DOHH2 (cell line): Measurements from ENCODE around the gene ANKRD2.

Source experiments
- H3F3A ChIP-seq: fragments of 200-600 bp; sonication (generic), shearing (Covaris generic); 2 replicates; pipeline ENCODE4 v1.6.0; 2016; ENCODE audit warnings: antibody characterized with exemption, mild to moderate bottlenecking; ENCODE audit not compliant: control insufficient read depth, insufficient read depth
- H3K27ac ChIP-seq: fragments of 200-600 bp; sonication (generic); 2 replicates; pipeline ENCODE4 v1.5.1; 2014; ENCODE audit warnings: low read depth, mild to moderate bottlenecking, low read length, moderate library complexity
- H3K27me3 ChIP-seq: fragments of 200-600 bp; sonication (generic); 2 replicates; pipeline ENCODE4 v1.6.1; 2014; ENCODE audit warnings: mild to moderate bottlenecking, low read length, mixed read lengths; ENCODE audit not compliant: control insufficient read depth
- H3K36me3 ChIP-seq: fragments of 200-600 bp; sonication (generic); 2 replicates; pipeline ENCODE4 v1.6.1; 2014; ENCODE audit warnings: mild to moderate bottlenecking, low read length, moderate library complexity, mixed read lengths; ENCODE audit not compliant: control insufficient read depth
- H3K4me1 ChIP-seq: fragments of 200-600 bp; sonication (generic); 2 replicates; pipeline ENCODE4 v1.6.1; 2014; ENCODE audit warnings: mild to moderate bottlenecking, low read length, mixed read lengths; ENCODE audit not compliant: control insufficient read depth
- H3K4me2 ChIP-seq: fragments of 200-600 bp; sonication (generic); 2 replicates; pipeline ENCODE4 v1.6.0; 2014; ENCODE audit warnings: mild to moderate bottlenecking, low read length, moderate library complexity
- H3K4me3 ChIP-seq: fragments of 200-600 bp; sonication (generic); 2 replicates; pipeline ENCODE4 v1.5.1; 2014; ENCODE audit warnings: mild to moderate bottlenecking, low read length, mixed read lengths
- H3K79me2 ChIP-seq: fragments of 200-600 bp; sonication (generic); 2 replicates; pipeline ENCODE4 v1.6.1; 2014; ENCODE audit warnings: mild to moderate bottlenecking, low read length, mixed read lengths; ENCODE audit not compliant: control insufficient read depth
- H3K9me2 ChIP-seq: fragments of 200-600 bp; sonication (generic); replicated peaks from 2 replicates; pipeline ENCODE4 v1.6.1; 2014; ENCODE audit warnings: mild to moderate bottlenecking, low read length, mixed read lengths; ENCODE audit not compliant: control insufficient read depth
- H3K9me3 ChIP-seq: fragments of 200-600 bp; sonication (generic); 2 replicates; pipeline ENCODE4 v1.6.1; 2014; ENCODE audit warnings: antibody characterized with exemption, low read length, mixed read lengths; ENCODE audit not compliant: control insufficient read depth, insufficient read depth
- H4K20me1 ChIP-seq: fragments of 200-600 bp; sonication (generic); 2 replicates; pipeline ENCODE4 v1.6.0; 2014; ENCODE audit warnings: low read depth, mild to moderate bottlenecking, antibody characterized with exemption, low read length, moderate library complexity; ENCODE audit not compliant: control insufficient read depth, insufficient read depth
- EZH2phosphoT487 ChIP-seq: fragments of 200-600 bp; sonication (generic); IDR thresholded peaks from 2 replicates; pipeline ENCODE4 v1.6.1; 2017; ENCODE audit warnings: borderline replicate concordance, mild to moderate bottlenecking, antibody characterized with exemption, low read length, moderate library complexity, mixed read lengths
- TF ChIP-seq, protein P1 (sequence below): fragments of 200-600 bp; sonication (generic); IDR thresholded peaks from one replicate; pipeline ENCODE4 v1.5.1; 2014; ENCODE audit warnings: antibody characterized with exemption, mild to moderate bottlenecking, low read depth, low read length; ENCODE audit not compliant: poor library complexity, severe bottlenecking

Gene ANKRD2

DNA sequence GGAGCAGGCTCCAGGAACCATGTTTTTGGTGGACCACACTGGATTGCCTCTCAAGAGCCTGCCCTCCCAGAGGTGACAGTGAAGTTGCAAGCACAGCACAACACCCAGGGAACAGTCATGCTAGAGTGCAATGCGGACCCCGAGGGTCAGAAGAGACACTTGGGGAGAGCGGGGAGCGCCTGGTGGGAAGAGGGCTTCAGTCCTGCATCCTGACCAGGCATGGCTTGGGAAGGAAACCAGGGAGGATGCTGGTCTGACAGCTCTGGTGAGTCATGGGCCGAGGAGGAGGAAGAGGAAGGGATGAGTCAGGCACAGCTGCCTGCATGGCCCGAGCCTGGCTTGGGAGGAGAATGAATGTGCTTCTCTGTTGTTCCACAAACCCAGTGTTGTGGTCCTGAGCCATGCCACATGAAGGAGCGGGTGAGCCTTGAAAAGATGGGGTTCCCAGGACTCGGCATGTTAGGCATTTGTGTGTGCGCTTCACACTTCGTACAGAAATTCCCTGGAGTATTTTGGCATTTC lies 29.5 kb upstream of the ANKRD2 start:
- no peaks in the 10 kb centered on the region for H3K79me2 ChIP-seq
- no peak for TF ChIP-seq EZH2phosphoT487
- TF ChIP-seq, protein P1, sequence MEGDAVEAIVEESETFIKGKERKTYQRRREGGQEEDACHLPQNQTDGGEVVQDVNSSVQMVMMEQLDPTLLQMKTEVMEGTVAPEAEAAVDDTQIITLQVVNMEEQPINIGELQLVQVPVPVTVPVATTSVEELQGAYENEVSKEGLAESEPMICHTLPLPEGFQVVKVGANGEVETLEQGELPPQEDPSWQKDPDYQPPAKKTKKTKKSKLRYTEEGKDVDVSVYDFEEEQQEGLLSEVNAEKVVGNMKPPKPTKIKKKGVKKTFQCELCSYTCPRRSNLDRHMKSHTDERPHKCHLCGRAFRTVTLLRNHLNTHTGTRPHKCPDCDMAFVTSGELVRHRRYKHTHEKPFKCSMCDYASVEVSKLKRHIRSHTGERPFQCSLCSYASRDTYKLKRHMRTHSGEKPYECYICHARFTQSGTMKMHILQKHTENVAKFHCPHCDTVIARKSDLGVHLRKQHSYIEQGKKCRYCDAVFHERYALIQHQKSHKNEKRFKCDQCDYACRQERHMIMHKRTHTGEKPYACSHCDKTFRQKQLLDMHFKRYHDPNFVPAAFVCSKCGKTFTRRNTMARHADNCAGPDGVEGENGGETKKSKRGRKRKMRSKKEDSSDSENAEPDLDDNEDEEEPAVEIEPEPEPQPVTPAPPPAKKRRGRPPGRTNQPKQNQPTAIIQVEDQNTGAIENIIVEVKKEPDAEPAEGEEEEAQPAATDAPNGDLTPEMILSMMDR, result no peak
- no peaks in the 10 kb centered on the region for H3K4me1 ChIP-seq
- H3F3A ChIP-seq, result no peaks in the 10 kb centered on the region
- no peak overlapping the region for H3K4me2 ChIP-seq
- peaks cover 11% of the 10 kb centered on the region for H3K27me3 ChIP-seq
- H3K4me3 ChIP-seq, result no peak overlapping the region
- no peaks in the 10 kb centered on the region for H3K36me3 ChIP-seq
- H3K27ac ChIP-seq, result no peak overlapping the region
- H4K20me1 ChIP-seq, result 0 out of 2 replicates have a peak, but pooled peaks cover 3% of the 10 kb centered on the region
- H3K9me2 ChIP-seq, result no peaks in the 10 kb centered on the region
- H3K9me3 ChIP-seq, result no peaks in the 10 kb centered on the region

DNA sequence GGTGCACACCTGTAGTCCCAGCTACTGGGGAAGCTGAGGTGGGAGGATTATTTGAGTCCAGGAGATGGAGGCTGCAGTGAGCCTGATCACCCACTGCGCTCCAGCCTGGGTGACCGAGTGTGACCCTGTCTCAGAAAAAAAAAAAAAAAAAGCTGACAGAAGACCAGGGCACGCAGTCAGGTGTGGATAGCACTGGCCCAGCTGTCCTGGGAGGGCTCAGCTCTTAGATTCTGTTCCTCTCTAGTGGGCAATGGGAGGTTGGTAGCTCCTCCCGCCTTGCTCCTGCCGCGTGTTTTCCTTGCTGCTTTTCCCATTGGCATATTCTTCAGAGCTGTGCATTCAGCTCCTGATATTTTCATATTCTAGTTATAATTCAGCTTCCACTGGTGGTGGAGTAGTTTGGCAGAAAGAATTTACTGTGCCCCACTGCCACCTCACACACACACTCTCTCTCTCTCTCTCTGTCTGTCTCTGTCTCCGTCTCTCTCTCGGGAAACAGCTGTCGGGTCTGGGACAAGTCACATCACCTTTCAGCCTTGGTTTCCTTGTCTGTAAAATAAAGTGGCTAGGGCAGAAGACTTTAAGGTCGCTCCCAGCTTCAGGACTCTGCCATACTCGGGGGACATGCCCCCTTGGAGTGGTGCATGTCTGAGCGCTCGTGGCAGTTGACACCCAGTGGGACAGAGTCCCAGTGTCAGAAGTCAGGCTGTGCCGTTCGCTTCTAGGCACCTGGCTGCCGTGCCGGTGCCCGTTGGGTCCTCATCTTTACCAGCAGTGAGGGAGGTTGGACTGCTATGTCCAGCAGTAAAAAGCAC lies 25.9 kb upstream of the ANKRD2 start:
- no peaks in the 10 kb centered on the region for H3K9me2 ChIP-seq
- no peaks in the 10 kb centered on the region for H3K9me3 ChIP-seq
- TF ChIP-seq EZH2phosphoT487, result no peak
- TF ChIP-seq, protein P1, result no peak
- H3K27me3 ChIP-seq, result peaks cover 11% of the 10 kb centered on the region
- no peak overlapping the region for H3K27ac ChIP-seq
- no peaks in the 10 kb centered on the region for H4K20me1 ChIP-seq
- H3K79me2 ChIP-seq, result no peaks in the 10 kb centered on the region
- no peaks in the 10 kb centered on the region for H3K36me3 ChIP-seq
- no peaks in the 10 kb centered on the region for H3F3A ChIP-seq
- no peak overlapping the region for H3K4me2 ChIP-seq
- H3K4me1 ChIP-seq, result no peaks in the 10 kb centered on the region
- no peak overlapping the region for H3K4me3 ChIP-seq

DNA sequence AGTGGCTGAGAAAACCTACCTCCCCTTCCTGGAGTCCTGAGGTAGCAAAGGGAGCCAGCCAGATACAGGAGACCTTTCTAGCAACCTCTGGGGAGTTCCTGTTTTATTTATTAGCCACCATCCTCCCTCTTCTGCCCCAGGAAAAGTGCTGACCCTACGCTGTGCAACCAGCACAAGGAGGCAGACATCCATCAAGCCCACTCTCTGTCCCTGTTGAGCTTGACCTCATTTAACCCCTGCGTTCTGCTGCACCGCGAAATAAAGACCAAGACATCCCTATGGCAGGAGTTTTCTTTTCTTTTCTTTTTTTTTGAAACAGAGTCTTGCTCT lies 25.3 kb upstream of the ANKRD2 start:
- Histone ChIP-seq H3K4me2 (no peak overlapping the region), H3K79me2 (no peaks in the 10 kb centered on the region), H3K27ac (no peak overlapping the region)

More for the DNA sequence above, 25.3 kb upstream of the ANKRD2 start:
- Histone ChIP-seq H3K4me1 (no peaks in the 10 kb centered on the region), H3K9me3 (no peaks in the 10 kb centered on the region), H3K36me3 (no peaks in the 10 kb centered on the region), H3K27me3 (peaks cover 11% of the 10 kb centered on the region), H3K4me3 (no peak overlapping the region), H3F3A (no peaks in the 10 kb centered on the region), H3K9me2 (no peaks in the 10 kb centered on the region), H4K20me1 (no peaks in the 10 kb centered on the region)
- TF ChIP-seq, protein P1, result no peak
- no peak for TF ChIP-seq EZH2phosphoT487
